HG02852 (cell line): ENCODE results near the gene UPF3B.
"Not testable (repeated sequence)": the region's sequence is repeated elsewhere in the genome, so short reads cannot be mapped to it uniquely, and the experiment has no call there.

ENCODE experiments used
- ATAC-seq: cut with Tn5 transposase; IDR thresholded peaks from one replicate; pipeline ENCODE4 v1.9.1; 2021; ENCODE audit warnings: mild to moderate bottlenecking, moderate library complexity; ENCODE audit not compliant: unreplicated experiment

UPF3B gene

DNA sequence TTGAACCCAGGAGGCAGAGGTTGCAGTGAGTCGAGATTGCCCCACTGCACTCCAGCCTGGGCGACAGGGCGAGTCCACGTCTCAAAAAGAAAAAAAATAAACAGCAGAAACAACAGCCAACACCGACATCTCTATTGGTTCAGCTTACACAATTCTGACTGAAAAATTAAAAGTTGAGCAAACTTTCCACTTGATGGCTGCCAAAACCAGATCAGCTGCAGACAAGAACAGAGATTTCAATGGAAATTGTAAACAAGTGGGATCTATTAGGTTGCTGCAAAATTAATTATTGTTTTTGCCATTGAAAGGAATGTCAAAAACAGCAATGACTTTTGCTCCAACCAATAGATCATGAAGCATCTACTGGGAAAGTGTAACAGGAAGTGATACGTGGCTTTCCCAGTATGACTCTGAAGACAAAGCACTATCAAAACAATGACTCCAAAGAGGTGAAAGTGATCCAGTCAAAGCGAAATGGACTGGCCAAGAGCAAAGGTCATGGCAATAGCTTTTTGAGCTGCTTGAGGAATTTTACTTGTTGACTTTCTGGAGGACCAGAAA, 26.3 kb downstream of the UPF3B start:
- ATAC-seq: no peak

DNA sequence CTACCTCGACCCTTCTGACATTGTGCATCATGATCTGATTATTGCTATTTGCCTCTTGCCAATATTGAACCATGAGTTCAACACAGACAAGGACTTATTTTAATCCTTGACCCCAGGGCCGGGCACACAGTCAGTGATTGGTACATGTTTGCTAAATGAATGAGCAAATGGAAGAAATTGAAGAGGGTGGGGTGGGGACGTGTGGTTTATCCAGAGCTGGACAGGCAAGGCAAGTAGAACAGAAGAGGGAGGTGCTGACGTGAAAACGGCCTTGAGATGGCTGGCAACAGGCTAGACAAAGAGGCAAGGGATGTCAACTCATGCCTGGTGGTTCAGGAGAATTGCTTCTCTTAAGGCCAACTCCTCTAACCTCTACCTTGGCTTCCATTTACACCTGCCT, 28.5 kb downstream of the UPF3B start:
- ATAC-seq: not testable (repeated sequence)

DNA sequence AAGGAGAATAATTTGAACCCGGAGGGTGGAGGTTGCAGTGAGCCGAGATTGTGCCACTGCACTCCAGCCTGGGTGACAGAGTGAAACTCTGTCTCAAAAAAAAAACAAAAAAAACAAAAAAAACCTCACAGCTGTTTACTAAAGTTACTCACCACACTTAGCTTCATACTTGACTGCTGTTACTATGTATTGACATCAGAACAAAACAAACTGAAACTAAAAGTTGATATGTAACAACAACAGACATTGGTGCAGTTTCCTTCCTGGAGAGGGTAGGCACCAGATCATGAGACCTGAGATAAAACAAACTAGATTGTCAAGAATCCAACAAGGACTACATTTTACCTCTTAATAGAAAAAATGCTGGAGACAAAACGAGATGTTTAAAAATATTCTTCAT, 31.1 kb downstream of the UPF3B start:
- peak; percentile 75 for ATAC-seq

DNA sequence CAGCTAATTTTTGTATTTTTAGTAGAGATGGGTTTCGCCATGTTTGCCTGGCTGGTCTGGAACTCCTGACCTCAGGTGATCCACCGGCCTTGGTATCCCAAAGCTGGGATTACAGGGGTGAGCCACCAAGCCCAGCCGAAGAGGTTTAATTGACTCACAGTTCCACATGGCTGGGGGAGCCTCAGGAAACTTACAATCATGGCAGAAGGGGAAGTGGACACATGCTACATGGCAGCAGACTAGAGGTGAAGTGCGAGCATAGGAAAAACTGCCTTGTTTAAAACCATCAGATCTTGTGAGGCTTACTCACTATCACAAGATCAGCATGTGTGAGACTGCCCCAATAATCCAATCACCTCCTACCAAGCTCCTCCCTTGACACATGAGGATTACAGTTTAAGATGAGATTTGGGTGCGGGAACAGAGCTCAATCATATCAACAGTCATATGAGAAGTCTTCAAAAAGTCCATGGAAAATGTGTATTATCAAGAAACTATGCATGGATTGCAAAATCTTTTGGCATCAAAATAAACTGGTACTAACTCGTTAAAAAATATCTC, 35.6 kb downstream of the UPF3B start:
- no peak for ATAC-seq

DNA sequence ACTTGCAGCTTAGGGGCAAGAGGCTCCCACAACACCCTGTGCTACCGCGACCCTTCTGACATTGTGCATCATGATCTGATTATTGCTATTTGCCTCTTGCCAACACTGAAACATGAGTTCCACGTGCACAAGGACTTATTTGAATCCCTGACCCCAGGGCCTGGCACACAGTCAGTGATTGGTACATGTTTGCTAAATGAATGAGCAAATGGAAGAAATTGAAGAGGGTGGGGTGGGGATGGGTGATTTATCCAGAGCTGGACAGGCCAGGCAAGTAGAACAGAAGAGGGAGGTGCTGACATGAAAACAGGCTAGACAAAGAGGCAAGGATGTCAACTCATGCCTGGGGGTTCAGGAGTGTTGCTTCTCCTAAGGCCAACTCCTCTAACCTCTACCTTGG, 36.5 kb downstream of the UPF3B start:
- ATAC-seq: no peak

DNA sequence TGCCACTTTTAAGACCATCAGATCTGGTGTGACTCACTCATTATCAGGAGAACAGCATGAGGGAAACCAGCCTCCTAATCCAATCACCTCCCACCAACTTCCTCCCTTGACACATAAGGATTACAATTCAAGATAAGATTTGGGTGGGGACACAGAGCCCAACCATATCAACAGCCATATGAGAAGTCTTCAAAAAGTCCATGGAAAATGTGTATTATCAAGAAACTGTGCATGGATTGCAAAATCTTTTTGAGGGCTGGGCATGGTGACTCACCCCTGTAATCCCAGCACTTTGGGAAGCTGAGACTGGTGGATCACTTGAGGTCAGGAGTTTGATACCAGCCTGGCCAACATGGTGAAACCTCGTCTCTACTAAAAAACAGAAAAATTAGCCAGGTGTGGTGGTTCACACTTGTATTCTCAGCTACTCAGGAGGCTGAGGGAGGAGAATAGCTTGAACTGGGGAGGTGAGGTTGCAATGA, 43.5 kb downstream of the UPF3B start:
- ATAC-seq: no peak

DNA sequence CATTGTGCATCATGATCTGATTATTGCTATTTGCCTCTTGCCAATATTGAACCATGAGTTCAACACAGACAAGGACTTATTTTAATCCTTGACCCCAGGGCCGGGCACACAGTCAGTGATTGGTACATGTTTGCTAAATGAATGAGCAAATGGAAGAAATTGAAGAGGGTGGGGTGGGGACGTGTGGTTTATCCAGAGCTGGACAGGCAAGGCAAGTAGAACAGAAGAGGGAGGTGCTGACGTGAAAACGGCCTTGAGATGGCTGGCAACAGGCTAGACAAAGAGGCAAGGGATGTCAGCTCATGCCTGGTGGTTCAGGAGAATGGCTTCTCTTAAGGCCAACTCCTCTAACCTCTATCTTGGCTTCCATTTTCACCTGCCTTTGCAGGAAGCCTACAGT, 44.3 kb downstream of the UPF3B start:
- ATAC-seq: not testable (repeated sequence)

DNA sequence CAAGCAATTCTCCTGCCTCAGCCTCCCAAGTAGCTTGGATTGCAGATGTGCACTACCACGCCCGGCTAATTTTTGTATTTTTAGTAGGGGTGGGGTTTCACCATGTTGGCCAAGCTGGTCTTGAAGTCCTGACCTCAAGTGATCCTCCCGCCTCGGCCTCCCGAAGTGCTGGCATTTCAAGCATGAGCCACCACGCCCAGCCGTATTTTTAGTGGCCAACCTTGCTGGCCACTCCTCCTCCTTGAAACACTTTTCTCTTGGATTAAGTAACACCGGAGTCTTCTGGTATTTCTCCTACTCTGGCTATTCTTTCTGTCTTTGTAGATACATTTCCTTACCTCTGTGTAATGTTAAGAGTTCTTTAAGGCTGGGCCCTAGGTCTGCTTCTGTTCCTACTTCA, 50.2 kb downstream of the UPF3B start:
- ATAC-seq: no peak

DNA sequence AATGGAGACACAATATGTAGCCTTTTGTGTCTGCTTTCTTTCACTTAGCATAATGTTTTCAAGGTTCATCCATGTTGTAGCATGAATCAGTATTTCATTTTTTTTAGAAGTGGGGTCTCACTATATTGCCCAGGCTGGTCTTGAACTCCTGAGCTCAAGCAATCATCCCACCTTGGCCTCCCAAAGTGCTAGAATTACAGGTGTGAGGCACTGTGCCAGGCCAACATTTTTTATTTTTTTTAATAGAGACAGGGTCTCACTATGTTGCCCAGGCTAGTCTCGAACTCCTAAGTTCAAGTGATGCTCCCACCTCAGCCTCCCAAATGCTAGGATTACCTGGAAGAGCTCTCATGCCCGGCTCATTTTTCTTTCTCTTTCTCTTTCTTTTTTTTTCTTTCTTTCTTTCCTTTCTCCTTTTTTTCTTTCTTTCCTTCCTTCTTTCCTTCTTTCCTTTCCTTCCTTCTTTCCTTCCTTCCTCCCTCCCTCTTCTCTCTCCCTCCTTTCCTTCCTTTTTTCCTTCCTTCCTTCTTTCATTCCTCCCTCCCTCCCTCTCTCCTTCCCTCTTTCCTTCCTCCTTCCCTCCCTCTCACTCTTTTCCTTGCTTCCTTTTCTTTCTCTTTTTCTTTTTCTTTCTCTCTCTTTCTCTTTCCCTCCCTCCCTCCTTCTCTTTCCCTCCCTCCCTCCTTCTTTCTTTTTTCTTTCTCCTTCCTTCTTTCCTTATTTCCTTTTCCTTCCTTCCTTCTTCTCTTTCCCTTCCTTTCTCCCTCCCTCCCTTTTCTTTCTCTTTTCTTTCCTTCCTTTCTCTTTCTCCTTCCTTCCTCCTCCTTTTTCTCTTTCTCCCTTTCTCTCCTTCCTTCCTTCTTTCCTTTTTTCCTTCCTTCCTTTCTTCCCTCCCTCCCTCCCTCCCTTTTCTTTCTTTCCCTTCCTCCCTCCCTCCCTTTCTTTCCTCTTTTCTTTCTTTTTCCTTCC, 51.2 kb downstream of the UPF3B start:
- no peak for ATAC-seq

DNA sequence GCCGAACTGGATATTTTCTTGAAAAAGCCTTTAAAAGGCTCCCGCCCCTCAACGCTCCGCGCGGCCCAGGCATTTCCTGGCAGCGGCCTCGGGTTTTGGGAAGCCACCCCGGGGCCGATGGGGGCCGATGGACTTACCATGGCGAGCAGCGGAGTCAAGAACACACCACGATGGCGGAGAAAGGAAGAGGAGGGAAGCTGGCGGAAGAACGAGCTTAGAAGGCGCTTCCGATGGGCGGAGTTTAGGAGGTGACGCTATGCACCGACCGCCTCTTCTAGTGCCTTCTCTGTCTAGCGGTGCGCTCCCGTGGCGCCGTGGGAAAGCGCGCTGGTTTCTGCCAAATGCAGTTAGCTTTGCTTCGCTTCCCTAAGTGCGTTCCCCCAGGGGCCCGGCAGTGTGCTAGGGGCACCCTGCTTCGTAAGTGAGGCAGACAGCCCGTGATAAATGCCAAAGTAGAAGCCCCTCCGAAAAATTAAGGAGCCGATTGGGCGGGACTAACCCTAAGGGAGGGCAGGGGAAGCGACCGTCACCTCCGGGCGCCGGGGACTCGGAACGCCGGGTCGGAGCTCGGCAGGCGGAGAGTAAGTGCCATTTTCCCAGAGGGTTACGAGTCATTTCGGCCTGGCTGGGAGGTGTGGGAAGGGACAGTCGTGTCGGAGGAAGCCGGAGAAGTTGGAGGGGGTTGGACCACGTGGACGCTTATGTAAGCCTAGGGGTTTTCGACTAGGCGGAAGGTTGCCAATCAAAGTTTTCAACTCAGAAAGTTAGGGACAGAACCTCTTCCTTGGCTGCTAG, 61.1 kb downstream of the UPF3B start, which contains the start of gene RPL39:
TSS of gene RPL39 (minus strand) at position 194 of the 795 bp plus-strand sequence. CDS start at position 140, 54 bp downstream.
- ATAC-seq: peak; percentile 87

DNA sequence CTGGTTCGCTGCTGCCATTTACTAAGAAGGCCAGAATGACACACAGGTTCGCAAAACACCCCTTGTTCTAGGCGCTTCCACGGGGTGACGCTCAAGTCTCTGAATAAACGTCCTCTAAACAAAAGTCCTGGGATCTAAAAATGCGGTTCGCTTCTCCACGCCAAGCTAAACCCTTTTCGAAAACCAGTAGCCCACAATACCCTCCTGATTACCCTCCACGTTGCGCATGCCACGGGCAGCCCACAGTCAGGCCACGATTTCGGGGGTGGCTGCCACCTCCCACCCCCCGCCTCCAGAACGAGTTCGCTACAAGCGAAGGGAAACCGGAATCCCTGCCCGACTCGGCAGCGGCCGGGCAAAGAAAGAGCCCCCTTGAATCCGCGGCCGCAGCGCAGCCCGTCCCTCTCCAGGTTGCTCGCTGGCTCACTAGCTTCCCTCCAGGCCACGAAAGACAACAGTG, 61.8 kb downstream of the UPF3B start:
- ATAC-seq: peak; percentile 16

DNA sequence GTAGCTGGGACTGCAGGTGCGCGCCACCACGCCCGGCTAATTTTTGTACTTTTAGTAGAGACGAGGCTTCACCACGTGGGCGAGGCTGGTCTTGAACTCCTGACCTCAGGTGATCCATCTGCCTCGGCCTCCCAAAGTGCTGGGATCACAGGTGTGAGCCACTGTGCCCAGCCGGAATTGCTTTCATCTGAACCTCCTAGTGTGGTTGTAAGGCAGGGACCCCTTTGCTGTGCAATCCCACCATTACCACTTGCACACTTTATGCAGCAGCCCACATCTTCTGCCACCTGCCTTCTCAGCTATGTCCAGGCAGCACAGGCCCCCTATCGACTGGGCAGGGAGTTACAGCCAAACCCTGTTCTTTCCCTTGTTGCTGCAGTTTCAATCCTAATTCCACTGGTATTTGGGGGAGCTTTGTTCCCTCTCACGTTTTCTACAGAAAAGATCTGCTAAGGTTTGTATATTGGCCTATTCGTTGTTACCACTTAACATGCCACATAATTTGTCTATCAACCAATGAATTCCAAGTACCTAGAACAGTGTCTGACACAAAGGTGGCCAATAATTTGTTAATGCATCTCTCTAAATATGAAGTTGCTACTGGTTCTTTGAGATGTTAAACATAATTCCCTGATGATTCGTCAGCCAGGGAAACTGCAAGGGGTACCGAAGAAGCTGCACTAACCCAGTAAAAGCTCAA, 67.9 kb downstream of the UPF3B start:
- ATAC-seq: peak; percentile 50
